Upper lobe of left lung (tissue), 6 donors: ENCODE results near the gene APOC1. TPM values are rescaled to one million over a fixed set of nuclear protein-coding genes. Genes with fewer than 3 reads are reported as not detected.

ENCODE experiments used
- ATAC-seq, 2 donors: fragments of 200-7000 bp; cut with Tn5 transposase; one replicate each; pipeline ENCODE4 v1.9.1; 2022; ENCODE audit warnings: mild to moderate bottlenecking in 2 of 2, moderate library complexity in 2 of 2; ENCODE audit not compliant: low FRiP score in 2 of 2
- DNase-seq, 2 donors: peaks; one replicate each; pipeline ENCODE4 v3.0.0-alpha.2; 2019 to 2020
- H3K27ac ChIP-seq, 4 donors: fragments of 200-600 bp; sonication (generic); one replicate each; pipeline ENCODE4 v1.5.1; 2016 to 2019
- H3K27me3 ChIP-seq, 4 donors: fragments of 200-600 bp; sonication (generic); one replicate each; pipeline ENCODE4 v1.5.1; 2017 to 2019
- H3K36me3 ChIP-seq, 4 donors: fragments of 200-600 bp; sonication (generic); one replicate each; pipeline ENCODE4 v1.5.1; 2016 to 2019
- H3K4me1 ChIP-seq, 4 donors: fragments of 200-600 bp; sonication (generic); one replicate each; pipeline ENCODE4 v1.5.1; 2018 to 2019
- H3K4me3 ChIP-seq, 4 donors: fragments of 200-600 bp; sonication (generic); one replicate each; pipeline ENCODE4 v1.5.1; 2017 to 2019; ENCODE audit warnings: mild to moderate bottlenecking in 2 of 4, moderate library complexity in 1 of 4
- H3K9me3 ChIP-seq, 4 donors: fragments of 200-600 bp; sonication (generic); one replicate each; pipeline ENCODE4 v1.5.1; 2018 to 2019
- CTCF ChIP-seq, 6 experiments: fragments of 450-650 bp in 4 of 6; fragments of 200-600 bp in 2 of 6; sonication (generic) in 2 of 6; IDR thresholded peaks; one replicate each; pipeline ENCODE4 v1.5.1; 2016 to 2019; ENCODE audit warnings: antibody characterized with exemption in 6 of 6
- EP300 ChIP-seq, 4 donors: sonication (generic); formaldehyde crosslinking; IDR thresholded peaks; one replicate each; pipeline ENCODE4 v1.5.1; 2017; ENCODE audit warnings: antibody characterized with exemption in 4 of 4, control low read depth in 2 of 4
- POLR2A ChIP-seq, 4 donors: fragments of 450-650 bp; IDR thresholded peaks; one replicate each; pipeline ENCODE4 v1.5.1; 2016 to 2017; ENCODE audit warnings: antibody characterized with exemption in 4 of 4, mild to moderate bottlenecking in 2 of 4
- POLR2AphosphoS5 ChIP-seq, 2 donors: sonication (generic); formaldehyde crosslinking; IDR thresholded peaks; one replicate each; pipeline ENCODE4 v1.5.1; 2017; ENCODE audit warnings: antibody characterized with exemption in 2 of 2
- WGBS, 2 donors: methylation state at CpG; one replicate each; pipeline ENCODE4 v1.1.5; 2017 to 2018; 5-methylcytosine and 5-hydroxymethylcytosine counted together
- total RNA-seq, 6 donors: library from RNA; depleted of rRNA in 4 of 6; stranded (reverse); fragments of >200 nt in 4 of 6; gene quantifications; one replicate each; pipeline versions ENCODE4 v1.1.0 to v1.2.1, GENCODE V29; 2016 to 2021
- donor health status: DM: no; HTN: no; CAD: no; lungs with moderate emphysema.
- donor health status: DM: no; HTN: yes; CAD: no; lungs with severe emphysema.

Gene APOC1
- total RNA-seq, 6 donors from 2014 or later = 186 to 754 (median 527) TPM

- DNase-seq (no peak), ATAC-seq (no peak)
- TF ChIP-seq POLR2A (IDR thresholded peaks at IDR 0.05) (no peak), EP300 (IDR thresholded peaks at IDR 0.05) (no peak), POLR2AphosphoS5 (IDR thresholded peaks at IDR 0.05) (no peak), CTCF (IDR thresholded peaks at IDR 0.05) (no peak)
- Histone ChIP-seq H3K4me3 (peak overlapping the region in 3 of 4 donors; percentile 99 to 100 (median 99)), H3K27me3 (no peaks in the 10 kb centered on the region), H3K4me1 (peaks cover 20 to 32% (median 21%) of the 10 kb centered on the region in 4 donors), H3K36me3 (peaks cover 0 to 57% (median 50%) of the 10 kb centered on the region in 4 donors), H3K27ac (peak overlapping the region in 3 of 4 donors; percentile 88 to 98 (median 91)), H3K9me3 (no peaks in the 10 kb centered on the region)
- WGBS, 2 donors = 59 to 61% methylated on average over 17 of the region's 17 CpGs
Observed at GRCh38 chr19:44889830-44890365, 24.5 kb upstream of the APOC1 start.

- Histone ChIP-seq H3K4me3 (peak overlapping the region; percentile 19 to 100 (median 99)), H3K9me3 (no peaks in the 10 kb centered on the region), H3K27ac (peak overlapping the region; percentile 88 to 99 (median 94)), H3K4me1 (peaks cover 20 to 32% (median 21%) of the 10 kb centered on the region in 4 donors), H3K36me3 (peaks cover 3 to 61% (median 50%) of the 10 kb centered on the region in 4 donors), H3K27me3 (no peaks in the 10 kb centered on the region)
- DNase-seq = peak; percentile 99 to 100
- TF ChIP-seq POLR2A (IDR thresholded peaks at IDR 0.05) (peak in 3 of 4 donors; percentile 21 to 53 (median 29)), POLR2AphosphoS5 (IDR thresholded peaks at IDR 0.05) (peak; percentile 81 to 82), CTCF (IDR thresholded peaks at IDR 0.05) (peak in 1 of 6 experiments; percentile 14), EP300 (IDR thresholded peaks at IDR 0.05) (peak in 1 of 4 donors; percentile 6)
- ATAC-seq = peak; percentile 95 to 97
- WGBS, 2 donors = 0 to 1% methylated on average over 10 to 40 of the region's 40 CpGs
Observed at GRCh38 chr19:44890366-44891015, 23.9 kb upstream of the APOC1 start.

GRCh38 chr19:44891016-44891882 lies 23.2 kb upstream of the APOC1 start, which contains the start of gene TOMM40:
TSS of gene TOMM40 (plus strand) at chr19:44891254. CDS start at chr19:44891416, 162 bp downstream.
- peaks cover 20 to 32% (median 21%) of the 10 kb centered on the region in 4 donors for H3K4me1 ChIP-seq
- DNase-seq = no peak
- WGBS, 2 donors = 0 to 1% methylated on average over 31 to 38 of the region's 81 CpGs
- H3K27ac ChIP-seq = peak within 1 kb of the TSS; percentile 88 to 99 (median 94)
- H3K4me3 ChIP-seq = peak within 1 kb of the TSS; percentile 81 to 100 (median 99)
- H3K36me3 ChIP-seq = peaks cover 3 to 61% (median 50%) of the 10 kb centered on the region in 4 donors
- no peaks in the 10 kb centered on the region for H3K9me3 ChIP-seq
- peak; percentile 5 to 8 for TF ChIP-seq POLR2AphosphoS5 (IDR thresholded peaks at IDR 0.05)
- TF ChIP-seq CTCF (IDR thresholded peaks at IDR 0.05) = peak in 3 of 6 experiments; percentile 14 to 63 (median 35)
- TF ChIP-seq POLR2A (IDR thresholded peaks at IDR 0.05) = peak in 2 of 4 donors; percentile 45 to 76
- no peak for TF ChIP-seq EP300 (IDR thresholded peaks at IDR 0.05)
- no peaks in the 10 kb centered on the region for H3K27me3 ChIP-seq
- no peak for ATAC-seq

- no peak for ATAC-seq
- TF ChIP-seq POLR2AphosphoS5 (IDR thresholded peaks at IDR 0.05) (no peak), EP300 (IDR thresholded peaks at IDR 0.05) (no peak), CTCF (IDR thresholded peaks at IDR 0.05) (no peak), POLR2A (IDR thresholded peaks at IDR 0.05) (no peak)
Observed at GRCh38 chr19:44892932-44893331, 21.5 kb upstream of the APOC1 start.

More at GRCh38 chr19:44892932-44893331, 21.5 kb upstream of the APOC1 start:
- Histone ChIP-seq H3K27ac (peak overlapping the region in 1 of 4 donors; percentile 79), H3K27me3 (no peaks in the 10 kb centered on the region), H3K4me3 (no peak overlapping the region), H3K9me3 (no peaks in the 10 kb centered on the region), H3K36me3 (peaks cover 3 to 61% (median 47%) of the 10 kb centered on the region in 4 donors), H3K4me1 (peaks cover 20 to 32% (median 21%) of the 10 kb centered on the region in 4 donors)
- 88 to 93% methylated on average over 6 to 7 of the region's 7 CpGs for WGBS, 2 donors
- DNase-seq = no peak
